ENCODE measurements around the gene FAM83C. TPM values are rescaled to one million over a fixed set of nuclear protein-coding genes. Genes with fewer than 3 reads are reported as not detected.

The FAM83C gene
- total RNA-seq, 2 experiments from 2014 or later, result not detected

GRCh38 chr20:35340436-35340835 lies 48.2 kb upstream of the FAM83C start:
- H3K4me3 ChIP-seq (ENCODE audit: low read depth, low read length, poor library complexity, severe bottlenecking), result no peak overlapping the region
- H3K9me3 ChIP-seq (ENCODE audit: low read length), result no peaks in the 10 kb centered on the region
- intact Hi-C loops (cut with micrococcal nuclease; ENCODE audit: unreplicated experiment), result no loop called here
- no peak overlapping the region for H3K4me2 ChIP-seq (ENCODE audit: low read length)
- H3K4me1 ChIP-seq (ENCODE audit: insufficient read depth, low read length, poor library complexity, severe bottlenecking), result no peaks in the 10 kb centered on the region
- H3K9me2 ChIP-seq (ENCODE audit: insufficient read depth, low read length), result no peaks in the 10 kb centered on the region
- CTCF ChIA-PET (ENCODE audit: unreplicated experiment), result no interaction called here
- no peak for DNase-seq (ENCODE audit: low spot score)
- H4K20me1 ChIP-seq (ENCODE audit: insufficient read depth, low read length), result no peaks in the 10 kb centered on the region
- H3K79me2 ChIP-seq (ENCODE audit: insufficient read depth, low read depth, low read length), result no peaks in the 10 kb centered on the region
- no TSS peak for BruUV-seq (replicated peaks)
- TF ChIP-seq CTCF (conservative IDR thresholded peaks at IDR 0.05; ENCODE audit: low read length), result no peak
- no peak for TF ChIP-seq EZH2phosphoT487 (IDR thresholded peaks at IDR 0.05; ENCODE audit: borderline replicate concordance, low read depth, low read length)
- peaks cover 39% of the 10 kb centered on the region for H3K36me3 ChIP-seq (ENCODE audit: insufficient read depth, low read length)
- H2AFZ ChIP-seq (ENCODE audit: low read length), result no peak overlapping the region
- POLR2A ChIA-PET, result no interaction called here
- no peak overlapping the region for H3K27ac ChIP-seq (ENCODE audit: low read depth, low read length, poor library complexity, severe bottlenecking)

GRCh38 chr20:35339636-35340035 lies 47.4 kb upstream of the FAM83C start:
- no peaks in the 10 kb centered on the region for H3K79me2 ChIP-seq (ENCODE audit: insufficient read depth, low read depth, low read length)
- H3K4me3 ChIP-seq (ENCODE audit: low read depth, low read length, poor library complexity, severe bottlenecking), result no peak overlapping the region
- TF ChIP-seq CTCF (conservative IDR thresholded peaks at IDR 0.05; ENCODE audit: low read length) (no peak), EZH2phosphoT487 (IDR thresholded peaks at IDR 0.05; ENCODE audit: borderline replicate concordance, low read depth, low read length) (no peak)
- no TSS peak for BruUV-seq (replicated peaks)
- H3K4me2 ChIP-seq (ENCODE audit: low read length), result no peak overlapping the region
- H3K36me3 ChIP-seq (ENCODE audit: insufficient read depth, low read length), result peaks cover 31% of the 10 kb centered on the region
- H4K20me1 ChIP-seq (ENCODE audit: insufficient read depth, low read length), result no peaks in the 10 kb centered on the region
- no peaks in the 10 kb centered on the region for H3K4me1 ChIP-seq (ENCODE audit: insufficient read depth, low read length, poor library complexity, severe bottlenecking)
- no peak for DNase-seq (ENCODE audit: low spot score)
- no peak overlapping the region for H2AFZ ChIP-seq (ENCODE audit: low read length)
- ChIA-PET CTCF (ENCODE audit: unreplicated experiment) (no interaction called here), POLR2A (no interaction called here)
- no peak overlapping the region for H3K27ac ChIP-seq (ENCODE audit: low read depth, low read length, poor library complexity, severe bottlenecking)
- intact Hi-C loops (cut with micrococcal nuclease; ENCODE audit: unreplicated experiment), result no loop called here
- no peaks in the 10 kb centered on the region for H3K9me2 ChIP-seq (ENCODE audit: insufficient read depth, low read length)
- no peaks in the 10 kb centered on the region for H3K9me3 ChIP-seq (ENCODE audit: low read length)

- no peak for TF ChIP-seq EZH2phosphoT487 (IDR thresholded peaks at IDR 0.05; ENCODE audit: borderline replicate concordance, low read depth, low read length)
- no peak for TF ChIP-seq CTCF (conservative IDR thresholded peaks at IDR 0.05; ENCODE audit: low read length)
- no peak overlapping the region for H3K4me3 ChIP-seq (ENCODE audit: low read depth, low read length, poor library complexity, severe bottlenecking)
- no peak for DNase-seq (ENCODE audit: low spot score)
- POLR2A ChIA-PET, result no interaction called here
- intact Hi-C loops (cut with micrococcal nuclease; ENCODE audit: unreplicated experiment), result no loop called here
- no peaks in the 10 kb centered on the region for H4K20me1 ChIP-seq (ENCODE audit: insufficient read depth, low read length)
- no TSS peak for BruUV-seq (replicated peaks)
- CTCF ChIA-PET (ENCODE audit: unreplicated experiment), result no interaction called here
- no peaks in the 10 kb centered on the region for H3K9me2 ChIP-seq (ENCODE audit: insufficient read depth, low read length)
- no peaks in the 10 kb centered on the region for H3K4me1 ChIP-seq (ENCODE audit: insufficient read depth, low read length, poor library complexity, severe bottlenecking)
- H2AFZ ChIP-seq (ENCODE audit: low read length), result no peak overlapping the region
- no peak overlapping the region for H3K4me2 ChIP-seq (ENCODE audit: low read length)
- no peaks in the 10 kb centered on the region for H3K9me3 ChIP-seq (ENCODE audit: low read length)
- no peak overlapping the region for H3K27ac ChIP-seq (ENCODE audit: low read depth, low read length, poor library complexity, severe bottlenecking)
- H3K79me2 ChIP-seq (ENCODE audit: insufficient read depth, low read depth, low read length), result no peaks in the 10 kb centered on the region
- H3K36me3 ChIP-seq (ENCODE audit: insufficient read depth, low read length), result peaks cover 25% of the 10 kb centered on the region
Observed at GRCh38 chr20:35339007-35339406, 46.8 kb upstream of the FAM83C start.

Measured in OCI-LY7 (cell line).